Liver (tissue), 9 donors: ENCODE measurements around the gene MROH8. TPM values are rescaled to one million over a fixed set of nuclear protein-coding genes. Genes with fewer than 3 reads are reported as not detected.

Source experiments
- DNase-seq: peaks from one replicate; pipeline ENCODE4 v3.0.0-alpha.2; 2017; ENCODE audit warnings: low spot score
- H3K27ac ChIP-seq, 2 donors: one replicate each; pipeline ENCODE4 v1.7.0; 2013; ENCODE audit warnings: inconsistent platforms in 2 of 2, low read length in 2 of 2, control low read depth in 1 of 2, low read depth in 1 of 2, mild to moderate bottlenecking in 1 of 2
- H3K27me3 ChIP-seq, 4 donors: one replicate each; pipeline versions ENCODE4 v1.6.1 to v1.7.0; 2013; ENCODE audit warnings: low read length in 3 of 4, inconsistent platforms in 1 of 4, mild to moderate bottlenecking in 1 of 4, moderate library complexity in 1 of 4; ENCODE audit not compliant: control insufficient read depth in 4 of 4, insufficient read depth in 4 of 4
- H3K36me3 ChIP-seq, 4 donors: one replicate each; pipeline versions ENCODE4 v1.6.1 to v1.7.0; 2013; ENCODE audit warnings: low read length in 3 of 4, mild to moderate bottlenecking in 3 of 4, low read depth in 1 of 4, moderate library complexity in 1 of 4; ENCODE audit not compliant: control insufficient read depth in 4 of 4, insufficient read depth in 3 of 4
- H3K4me1 ChIP-seq, 4 donors: one replicate each; pipeline versions ENCODE4 v1.6.1 to v1.7.0; 2013; ENCODE audit warnings: low read length in 3 of 4, mild to moderate bottlenecking in 3 of 4, moderate library complexity in 1 of 4; ENCODE audit not compliant: control insufficient read depth in 4 of 4, insufficient read depth in 4 of 4
- H3K4me3 ChIP-seq, 3 donors: one replicate each; pipeline versions ENCODE4 v1.6.1 to v1.7.0; 2013; ENCODE audit warnings: low read length in 3 of 3, control low read depth in 1 of 3, low read depth in 1 of 3, mild to moderate bottlenecking in 1 of 3
- H3K9ac ChIP-seq, 2 donors: one replicate each; pipeline ENCODE4 v1.7.0; 2013; ENCODE audit warnings: low read length in 2 of 2, mild to moderate bottlenecking in 2 of 2, moderate library complexity in 2 of 2, control low read depth in 1 of 2, low read depth in 1 of 2
- H3K9me3 ChIP-seq, 4 donors: one replicate each; pipeline versions ENCODE4 v1.6.1 to v1.7.0; 2013; ENCODE audit warnings: low read length in 3 of 4; ENCODE audit not compliant: control insufficient read depth in 4 of 4
- EGR1 ChIP-seq, 2 donors: IDR thresholded peaks; 2 replicates each; pipeline ENCODE4 v1.6.1; 2016 to 2018; ENCODE audit warnings: antibody characterized with exemption in 2 of 2, low read depth in 2 of 2
- FOXA1 ChIP-seq: IDR thresholded peaks from 2 replicates; pipeline ENCODE4 v1.6.1; 2016; ENCODE audit warnings: antibody characterized with exemption
- FOXA2 ChIP-seq: IDR thresholded peaks from 2 replicates; pipeline ENCODE4 v1.6.1; 2016; ENCODE audit warnings: antibody characterized with exemption
- GABPA ChIP-seq, 2 donors: IDR thresholded peaks in 1 of 2; conservative IDR thresholded peaks in 1 of 2; 2 replicates each; pipeline ENCODE4 v1.6.1; 2016; ENCODE audit warnings: antibody characterized with exemption in 2 of 2, mild to moderate bottlenecking in 1 of 2, moderate library complexity in 1 of 2
- NR2F2 ChIP-seq: IDR thresholded peaks from 2 replicates; pipeline ENCODE4 v1.6.1; 2016; ENCODE audit warnings: antibody characterized with exemption
- RAD21 ChIP-seq, 2 donors: IDR thresholded peaks; 2 replicates each; pipeline ENCODE4 v1.6.1; 2016; ENCODE audit warnings: antibody characterized with exemption in 2 of 2, mild to moderate bottlenecking in 2 of 2
- RXRA ChIP-seq, 2 donors: IDR thresholded peaks; 2 replicates each; pipeline ENCODE4 v1.6.1; 2017 to 2018; ENCODE audit warnings: antibody characterized with exemption in 2 of 2, mild to moderate bottlenecking in 1 of 2
- SP1 ChIP-seq: IDR thresholded peaks from 2 replicates; pipeline ENCODE4 v1.6.1; 2018; ENCODE audit warnings: antibody characterized with exemption, mild to moderate bottlenecking
- YY1 ChIP-seq: IDR thresholded peaks from 2 replicates; pipeline ENCODE4 v1.6.1; 2016; ENCODE audit warnings: antibody characterized with exemption, mild to moderate bottlenecking
- WGBS: extraction: QIAGEN DNeasy Blood & Tissue Kit; methylation state at CpG from one replicate; pipeline ENCODE4 v1.1.7; 2013; 5-methylcytosine and 5-hydroxymethylcytosine counted together
- polyA plus RNA-seq, 2 donors: library from polyadenylated mRNA; stranded (reverse) in 1 of 2; unstranded in 1 of 2; fragments of 200-250 nt in 1 of 2; fragments of >200 nt in 1 of 2; fragmentation: Nextera tagmentation in 1 of 2; extraction: Ambion mirVana in 1 of 2; gene quantifications; one replicate each; pipeline versions ENCODE4 v1.2.1 to v1.2.3, GENCODE V29; 2013 to 2015
- total RNA-seq, 2 donors: library from RNA; depleted of rRNA; stranded (reverse); fragments of >200 nt; gene quantifications; one replicate each; pipeline ENCODE4 v1.2.3, GENCODE V29; 2014
- TF ChIP-seq, protein P1 (sequence below): IDR thresholded peaks from 2 replicates; pipeline ENCODE4 v1.6.1; 2016; ENCODE audit warnings: antibody characterized with exemption, mild to moderate bottlenecking
- TF ChIP-seq, protein P2 (sequence below): fragments of 150-350 bp; IDR thresholded peaks from 2 replicates; pipeline ENCODE4 v1.5.1; 2017; ENCODE audit warnings: improper control_type of control experiment, low read depth, low read length; ENCODE audit not compliant: missing input control
- TF ChIP-seq, protein P3 (sequence below): IDR thresholded peaks from 2 replicates; pipeline ENCODE4 v1.6.1; 2016; ENCODE audit warnings: antibody characterized with exemption
- TF ChIP-seq, protein P4 (sequence below): IDR thresholded peaks from 2 replicates; pipeline ENCODE4 v1.6.1; 2016; ENCODE audit warnings: antibody characterized with exemption
- donor health status: healthy.
- donor health status: healthy.
- donor health status: healthy.
- donor health status: healthy.
- donor health status: healthy.

The MROH8 gene
- total and polyA plus RNA-seq, 4 donors = 1.3 to 5.1 (median 2.0) TPM

DNA sequence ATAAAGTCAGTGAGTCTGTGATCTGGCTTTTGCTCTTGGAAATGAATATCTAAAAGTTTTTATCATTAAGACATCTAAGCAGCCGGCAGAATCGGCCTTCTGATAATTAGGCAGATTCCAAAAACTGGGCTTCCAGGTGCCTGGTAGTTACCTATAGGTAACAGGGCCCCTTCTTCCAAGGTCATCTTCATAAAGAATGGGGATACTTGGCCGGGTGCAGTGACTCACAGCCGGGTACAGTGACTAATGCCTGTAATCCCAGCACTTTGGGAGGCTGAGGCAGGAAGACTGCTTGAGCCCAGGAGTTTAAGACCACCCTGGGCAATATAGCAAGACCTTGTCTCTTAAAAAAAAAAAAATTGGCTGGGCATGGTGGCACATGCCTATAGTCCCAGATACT is 70.7 kb downstream of the MROH8 start (continued):
- TF ChIP-seq, protein P1, sequence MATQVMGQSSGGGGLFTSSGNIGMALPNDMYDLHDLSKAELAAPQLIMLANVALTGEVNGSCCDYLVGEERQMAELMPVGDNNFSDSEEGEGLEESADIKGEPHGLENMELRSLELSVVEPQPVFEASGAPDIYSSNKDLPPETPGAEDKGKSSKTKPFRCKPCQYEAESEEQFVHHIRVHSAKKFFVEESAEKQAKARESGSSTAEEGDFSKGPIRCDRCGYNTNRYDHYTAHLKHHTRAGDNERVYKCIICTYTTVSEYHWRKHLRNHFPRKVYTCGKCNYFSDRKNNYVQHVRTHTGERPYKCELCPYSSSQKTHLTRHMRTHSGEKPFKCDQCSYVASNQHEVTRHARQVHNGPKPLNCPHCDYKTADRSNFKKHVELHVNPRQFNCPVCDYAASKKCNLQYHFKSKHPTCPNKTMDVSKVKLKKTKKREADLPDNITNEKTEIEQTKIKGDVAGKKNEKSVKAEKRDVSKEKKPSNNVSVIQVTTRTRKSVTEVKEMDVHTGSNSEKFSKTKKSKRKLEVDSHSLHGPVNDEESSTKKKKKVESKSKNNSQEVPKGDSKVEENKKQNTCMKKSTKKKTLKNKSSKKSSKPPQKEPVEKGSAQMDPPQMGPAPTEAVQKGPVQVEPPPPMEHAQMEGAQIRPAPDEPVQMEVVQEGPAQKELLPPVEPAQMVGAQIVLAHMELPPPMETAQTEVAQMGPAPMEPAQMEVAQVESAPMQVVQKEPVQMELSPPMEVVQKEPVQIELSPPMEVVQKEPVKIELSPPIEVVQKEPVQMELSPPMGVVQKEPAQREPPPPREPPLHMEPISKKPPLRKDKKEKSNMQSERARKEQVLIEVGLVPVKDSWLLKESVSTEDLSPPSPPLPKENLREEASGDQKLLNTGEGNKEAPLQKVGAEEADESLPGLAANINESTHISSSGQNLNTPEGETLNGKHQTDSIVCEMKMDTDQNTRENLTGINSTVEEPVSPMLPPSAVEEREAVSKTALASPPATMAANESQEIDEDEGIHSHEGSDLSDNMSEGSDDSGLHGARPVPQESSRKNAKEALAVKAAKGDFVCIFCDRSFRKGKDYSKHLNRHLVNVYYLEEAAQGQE = no peak
- TF ChIP-seq FOXA2 = no peak
- TF ChIP-seq SP1 = no peak

DNA sequence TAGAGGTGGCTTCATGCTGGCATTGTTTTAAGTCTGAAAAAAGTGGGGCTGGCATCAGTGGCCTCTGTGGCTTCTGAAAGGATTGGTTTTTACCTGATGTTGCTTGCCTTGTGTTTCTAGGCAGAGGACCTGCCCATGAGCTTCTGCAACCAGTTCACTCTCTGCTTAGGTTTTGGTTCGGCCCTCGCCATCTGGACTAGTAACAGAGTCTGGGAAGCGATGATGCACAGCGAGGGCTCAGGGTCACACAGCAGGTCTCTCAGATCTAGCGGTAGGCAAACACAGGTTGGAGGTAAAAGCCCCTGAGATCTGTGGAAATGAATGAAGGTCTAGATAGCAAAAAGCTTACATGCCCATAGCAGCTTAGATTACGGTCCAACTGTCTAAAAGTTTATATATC is 76.8 kb downstream of the MROH8 start:
- no peak for DNase-seq
- Histone ChIP-seq H3K27ac (no peak overlapping the region), H3K36me3 (no peaks in the 10 kb centered on the region), H3K9ac (no peak overlapping the region), H3K27me3 (no peaks in the 10 kb centered on the region), H3K9me3 (no peaks in the 10 kb centered on the region), H3K4me1 (no peaks in the 10 kb centered on the region), H3K4me3 (no peak overlapping the region)
- 96% methylated on average over 6 of the region's 6 CpGs for WGBS
- TF ChIP-seq, protein P2, sequence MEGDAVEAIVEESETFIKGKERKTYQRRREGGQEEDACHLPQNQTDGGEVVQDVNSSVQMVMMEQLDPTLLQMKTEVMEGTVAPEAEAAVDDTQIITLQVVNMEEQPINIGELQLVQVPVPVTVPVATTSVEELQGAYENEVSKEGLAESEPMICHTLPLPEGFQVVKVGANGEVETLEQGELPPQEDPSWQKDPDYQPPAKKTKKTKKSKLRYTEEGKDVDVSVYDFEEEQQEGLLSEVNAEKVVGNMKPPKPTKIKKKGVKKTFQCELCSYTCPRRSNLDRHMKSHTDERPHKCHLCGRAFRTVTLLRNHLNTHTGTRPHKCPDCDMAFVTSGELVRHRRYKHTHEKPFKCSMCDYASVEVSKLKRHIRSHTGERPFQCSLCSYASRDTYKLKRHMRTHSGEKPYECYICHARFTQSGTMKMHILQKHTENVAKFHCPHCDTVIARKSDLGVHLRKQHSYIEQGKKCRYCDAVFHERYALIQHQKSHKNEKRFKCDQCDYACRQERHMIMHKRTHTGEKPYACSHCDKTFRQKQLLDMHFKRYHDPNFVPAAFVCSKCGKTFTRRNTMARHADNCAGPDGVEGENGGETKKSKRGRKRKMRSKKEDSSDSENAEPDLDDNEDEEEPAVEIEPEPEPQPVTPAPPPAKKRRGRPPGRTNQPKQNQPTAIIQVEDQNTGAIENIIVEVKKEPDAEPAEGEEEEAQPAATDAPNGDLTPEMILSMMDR = no peak
- TF ChIP-seq YY1 (no peak), NR2F2 (no peak), FOXA1 (no peak), FOXA2 (no peak), EGR1 (IDR thresholded peaks at IDR 0.05; ENCODE audit: low read depth in 2 of 2) (no peak), RAD21 (IDR thresholded peaks at IDR 0.05) (no peak), RXRA (IDR thresholded peaks at IDR 0.05) (no peak)
- TF ChIP-seq, protein P3, sequence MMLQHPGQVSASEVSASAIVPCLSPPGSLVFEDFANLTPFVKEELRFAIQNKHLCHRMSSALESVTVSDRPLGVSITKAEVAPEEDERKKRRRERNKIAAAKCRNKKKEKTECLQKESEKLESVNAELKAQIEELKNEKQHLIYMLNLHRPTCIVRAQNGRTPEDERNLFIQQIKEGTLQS = no peak
- TF ChIP-seq, protein P4, sequence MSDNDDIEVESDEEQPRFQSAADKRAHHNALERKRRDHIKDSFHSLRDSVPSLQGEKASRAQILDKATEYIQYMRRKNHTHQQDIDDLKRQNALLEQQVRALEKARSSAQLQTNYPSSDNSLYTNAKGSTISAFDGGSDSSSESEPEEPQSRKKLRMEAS = no peak

DNA sequence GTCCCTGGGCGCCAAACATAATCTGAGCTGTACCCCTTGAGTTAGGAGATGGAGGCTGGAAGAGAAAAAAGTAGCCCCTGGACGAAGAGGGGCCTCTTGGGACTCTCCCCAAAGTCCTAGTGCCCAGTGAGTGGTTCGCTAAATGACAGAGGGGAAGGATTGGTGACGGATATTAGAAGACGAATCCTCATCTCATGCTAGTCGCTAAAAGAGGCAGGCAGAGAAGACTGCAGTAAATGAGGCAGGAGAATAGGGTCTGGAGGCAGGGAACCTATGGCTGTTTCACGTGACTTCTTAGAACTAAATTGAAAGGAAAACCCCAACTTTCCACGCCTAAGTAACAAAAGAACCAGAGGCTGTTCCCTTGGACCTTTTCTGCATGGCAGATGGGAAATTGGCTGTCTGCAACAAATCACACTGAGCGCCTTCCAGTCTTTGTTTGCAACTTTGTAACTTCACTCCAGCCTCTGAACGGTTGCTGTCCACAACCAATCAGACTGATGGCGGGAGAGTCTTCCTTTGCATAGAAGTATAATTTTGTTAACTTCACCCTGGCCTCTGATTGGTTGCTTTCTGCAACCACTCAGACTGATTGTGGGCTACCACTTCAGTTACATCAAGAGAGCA is 82.8 kb downstream of the MROH8 start:
- H3K27me3 ChIP-seq = no peaks in the 10 kb centered on the region
- H3K27ac ChIP-seq = no peak overlapping the region
- H3K4me1 ChIP-seq = peaks cover 0 to 9% (median 5%) of the 10 kb centered on the region in 4 donors
- DNase-seq = no peak
- H3K36me3 ChIP-seq = no peaks in the 10 kb centered on the region
- no peaks in the 10 kb centered on the region for H3K9me3 ChIP-seq
- no peak overlapping the region for H3K9ac ChIP-seq
- H3K4me3 ChIP-seq = peak overlapping the region in 1 of 3 donors; percentile 68
- no peak for TF ChIP-seq GABPA (IDR thresholded peaks at IDR 0.05 in 1 of 2, conservative IDR thresholded peaks at IDR 0.05 in 1 of 2)
- TF ChIP-seq, protein P3 = no peak
- WGBS = 83% methylated on average over 11 of the region's 11 CpGs
